Peyer's patch (tissue), 4 donors: ENCODE results near the gene STX1B.

ENCODE experiments used
- POLR2A ChIP-seq, 2 donors: fragments of 450-650 bp; IDR thresholded peaks; one replicate each; pipeline ENCODE4 v1.5.1; 2017; ENCODE audit warnings: antibody characterized with exemption in 2 of 2, mild to moderate bottlenecking in 2 of 2, moderate library complexity in 2 of 2
- TF ChIP-seq, protein P1 (sequence below), 6 experiments: fragments of 450-650 bp in 4 of 6; fragments of 200-600 bp in 2 of 6; sonication (generic) in 1 of 6; IDR thresholded peaks; one replicate each; pipeline ENCODE4 v1.5.1; 2017 to 2019; ENCODE audit warnings: antibody characterized with exemption in 6 of 6, mild to moderate bottlenecking in 3 of 6, moderate library complexity in 1 of 6

DNA sequence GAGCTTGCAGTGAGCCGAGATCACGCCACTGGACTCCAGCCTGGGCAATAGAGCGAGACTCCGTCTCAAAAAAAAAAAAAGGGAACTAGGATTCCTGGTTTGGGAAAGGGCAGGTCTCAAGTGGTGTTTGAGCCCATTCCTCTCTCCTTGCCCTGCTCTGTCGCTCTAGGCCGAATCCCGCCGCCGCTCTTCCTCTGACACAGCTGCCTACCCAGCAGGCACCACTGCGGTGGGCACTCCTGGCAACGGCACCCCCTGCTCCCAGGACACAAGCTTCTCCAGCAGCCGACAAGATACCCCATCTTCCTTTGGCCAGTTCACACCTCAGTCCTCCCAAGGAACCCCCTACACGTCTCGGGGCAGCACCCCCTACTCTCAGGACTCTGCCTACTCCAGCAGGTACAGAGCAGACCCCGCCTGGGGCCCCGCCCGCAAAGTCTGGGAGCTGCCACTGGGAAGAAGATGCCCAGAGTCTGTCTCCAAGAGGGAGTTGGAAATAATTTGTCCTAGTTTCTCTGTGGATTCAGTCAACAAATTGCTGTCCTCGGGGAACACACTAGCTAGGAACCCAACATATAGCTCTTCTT lies 46.4 kb downstream of the STX1B start:
- TF ChIP-seq, protein P1, sequence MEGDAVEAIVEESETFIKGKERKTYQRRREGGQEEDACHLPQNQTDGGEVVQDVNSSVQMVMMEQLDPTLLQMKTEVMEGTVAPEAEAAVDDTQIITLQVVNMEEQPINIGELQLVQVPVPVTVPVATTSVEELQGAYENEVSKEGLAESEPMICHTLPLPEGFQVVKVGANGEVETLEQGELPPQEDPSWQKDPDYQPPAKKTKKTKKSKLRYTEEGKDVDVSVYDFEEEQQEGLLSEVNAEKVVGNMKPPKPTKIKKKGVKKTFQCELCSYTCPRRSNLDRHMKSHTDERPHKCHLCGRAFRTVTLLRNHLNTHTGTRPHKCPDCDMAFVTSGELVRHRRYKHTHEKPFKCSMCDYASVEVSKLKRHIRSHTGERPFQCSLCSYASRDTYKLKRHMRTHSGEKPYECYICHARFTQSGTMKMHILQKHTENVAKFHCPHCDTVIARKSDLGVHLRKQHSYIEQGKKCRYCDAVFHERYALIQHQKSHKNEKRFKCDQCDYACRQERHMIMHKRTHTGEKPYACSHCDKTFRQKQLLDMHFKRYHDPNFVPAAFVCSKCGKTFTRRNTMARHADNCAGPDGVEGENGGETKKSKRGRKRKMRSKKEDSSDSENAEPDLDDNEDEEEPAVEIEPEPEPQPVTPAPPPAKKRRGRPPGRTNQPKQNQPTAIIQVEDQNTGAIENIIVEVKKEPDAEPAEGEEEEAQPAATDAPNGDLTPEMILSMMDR (IDR thresholded peaks at IDR 0.05): no peak
- TF ChIP-seq POLR2A (IDR thresholded peaks at IDR 0.05): no peak
